NCI-H187 treated with DMSO at 0.1 percent for 48 hours (cell line): ENCODE results near the gene ATG7.

Experiments
- DNase-seq: peaks from one replicate; lab custom pipeline; 2025; lab: John Stamatoyannopoulos, UW

Gene ATG7

GRCh38 chr3:11356269-11356668, 84.1 kb downstream of the ATG7 start:
- no peak for DNase-seq

GRCh38 chr3:11362600-11362999, 90.4 kb downstream of the ATG7 start:
- no peak for DNase-seq

GRCh38 chr3:11363715-11364114, 91.5 kb downstream of the ATG7 start:
- no peak for DNase-seq

GRCh38 chr3:11364181-11364580, 92.0 kb downstream of the ATG7 start:
- DNase-seq, result no peak

- no peak for DNase-seq
Measured at GRCh38 chr3:11367143-11367693, 95.0 kb downstream of the ATG7 start.

- no peak for DNase-seq
Measured at GRCh38 chr3:11370191-11370590, 98.0 kb downstream of the ATG7 start.

- DNase-seq, result no peak
Measured at GRCh38 chr3:11370966-11371365, 98.8 kb downstream of the ATG7 start.

- DNase-seq, result no peak
Measured at GRCh38 chr3:11371747-11372146, 99.5 kb downstream of the ATG7 start.

- no peak for DNase-seq
Measured at GRCh38 chr3:11373235-11373634, 101.0 kb downstream of the ATG7 start.

GRCh38 chr3:11373654-11374053, 101.5 kb downstream of the ATG7 start:
- no peak for DNase-seq

GRCh38 chr3:11375333-11376088, 103.3 kb downstream of the ATG7 start:
- no peak for DNase-seq

GRCh38 chr3:11377719-11378118, 105.5 kb downstream of the ATG7 start:
- DNase-seq, result no peak

- DNase-seq, result no peak
Measured at GRCh38 chr3:11379238-11379823, 107.1 kb downstream of the ATG7 start.

GRCh38 chr3:11379824-11380701, 107.9 kb downstream of the ATG7 start:
- DNase-seq, result no peak

GRCh38 chr3:11381141-11381540, 108.9 kb downstream of the ATG7 start:
- no peak for DNase-seq

- DNase-seq, result no peak
Measured at GRCh38 chr3:11381563-11381962, 109.4 kb downstream of the ATG7 start.

GRCh38 chr3:11382146-11382745, 110.0 kb downstream of the ATG7 start:
- DNase-seq, result no peak

- DNase-seq, result no peak
Measured at GRCh38 chr3:11384074-11384473, 111.9 kb downstream of the ATG7 start.

GRCh38 chr3:11385326-11385725, 113.1 kb downstream of the ATG7 start:
- DNase-seq, result no peak

GRCh38 chr3:11385891-11386290, 113.7 kb downstream of the ATG7 start:
- no peak for DNase-seq

GRCh38 chr3:11386465-11387113, 114.4 kb downstream of the ATG7 start:
- no peak for DNase-seq
